K562 (cell line): ENCODE data around the gene TRNT1.

Experiments
- CBX8 ChIP-seq: fragments of 200-600 bp; sonication (generic); IDR thresholded peaks from 2 replicates; pipeline ENCODE4 v1.6.1; 2012; ENCODE audit warnings: borderline replicate concordance, mixed run types, low read depth, mild to moderate bottlenecking, moderate library complexity, mixed read lengths, low read length, control low read depth, inconsistent platforms; ENCODE audit not compliant: poor library complexity, severe bottlenecking; ENCODE audit errors: extremely low read depth
- EGR1 ChIP-seq: fragments of 450-650 bp; conservative IDR thresholded peaks from 2 replicates; pipeline ENCODE4 v1.6.1; 2017; ENCODE audit warnings: mild to moderate bottlenecking
- EZH2 ChIP-seq: IDR thresholded peaks from 2 replicates; pipeline ENCODE4 v1.6.1; 2012; ENCODE audit warnings: low read depth, mild to moderate bottlenecking, inconsistent platforms, low read length, borderline replicate concordance
- PHB2 ChIP-seq: fragments of 450-650 bp; IDR thresholded peaks from 2 replicates; pipeline ENCODE4 v1.6.1; 2017; ENCODE audit warnings: low read depth
- TF ChIP-seq, protein P1 (sequence below): sonication (generic); formaldehyde crosslinking; IDR thresholded peaks from 2 replicates; pipeline ENCODE4 v1.8.0; 2022; ENCODE audit warnings: missing genetic modification reagents, mild to moderate bottlenecking, borderline replicate concordance
- TF ChIP-seq, protein P2 (sequence below), 3 experiments: IDR thresholded peaks in 2 of 3; conservative IDR thresholded peaks in 1 of 3; 2 replicates each; pipeline ENCODE4 v1.5.1; 2011 to 2012; ENCODE audit warnings: low read length in 3 of 3, mild to moderate bottlenecking in 3 of 3, control low read depth in 2 of 3, improper control_type of control experiment in 1 of 3, inconsistent platforms in 1 of 3, low read depth in 1 of 3, mixed read lengths in 1 of 3, moderate library complexity in 1 of 3; ENCODE audit not compliant: insufficient read depth in 2 of 3
- TF ChIP-seq, protein P3 (sequence below), 2 experiments: IDR thresholded peaks; 2 replicates each; pipeline ENCODE4 v1.6.1; 2011; ENCODE audit warnings: borderline replicate concordance in 1 of 2, control low read depth in 1 of 2, low read depth in 1 of 2, low read length in 1 of 2, mild to moderate bottlenecking in 1 of 2, mixed read lengths in 1 of 2, moderate library complexity in 1 of 2; ENCODE audit not compliant: insufficient read depth in 1 of 2, insufficient read length in 1 of 2, poor library complexity in 1 of 2, severe bottlenecking in 1 of 2; ENCODE audit errors: extremely low read depth in 1 of 2
- TF ChIP-seq, protein P4 (sequence below): IDR thresholded peaks from 2 replicates; pipeline ENCODE4 v1.6.1; 2014; ENCODE audit warnings: antibody characterized with exemption

DNA sequence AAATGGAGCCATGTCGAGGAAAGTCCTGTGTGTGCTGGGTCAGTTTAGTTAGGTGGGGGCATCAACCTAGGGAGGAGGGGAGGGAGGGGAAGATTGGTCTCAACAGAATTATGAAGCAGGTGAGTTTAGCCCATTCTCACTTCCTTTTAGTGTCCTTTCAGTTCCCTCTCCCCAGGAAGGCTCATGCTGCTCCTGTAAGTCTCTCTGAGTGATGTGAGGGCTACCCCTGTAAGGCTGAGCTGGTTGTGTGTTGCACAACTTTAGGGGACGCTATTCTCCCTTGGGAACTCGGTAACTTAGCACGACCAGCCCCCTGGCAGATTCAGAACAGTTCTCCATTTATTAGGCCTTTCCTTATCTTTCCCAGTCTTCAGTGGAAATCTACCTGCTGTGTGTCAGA, 37.7 kb upstream of the TRNT1 start:
- TF ChIP-seq PHB2 (no peak), EZH2 (no peak), EGR1 (no peak), CBX8 (no peak)
- TF ChIP-seq, protein P1, sequence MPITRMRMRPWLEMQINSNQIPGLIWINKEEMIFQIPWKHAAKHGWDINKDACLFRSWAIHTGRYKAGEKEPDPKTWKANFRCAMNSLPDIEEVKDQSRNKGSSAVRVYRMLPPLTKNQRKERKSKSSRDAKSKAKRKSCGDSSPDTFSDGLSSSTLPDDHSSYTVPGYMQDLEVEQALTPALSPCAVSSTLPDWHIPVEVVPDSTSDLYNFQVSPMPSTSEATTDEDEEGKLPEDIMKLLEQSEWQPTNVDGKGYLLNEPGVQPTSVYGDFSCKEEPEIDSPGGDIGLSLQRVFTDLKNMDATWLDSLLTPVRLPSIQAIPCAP (CRISPR knock-in tag): no peak
- TF ChIP-seq, protein P2, sequence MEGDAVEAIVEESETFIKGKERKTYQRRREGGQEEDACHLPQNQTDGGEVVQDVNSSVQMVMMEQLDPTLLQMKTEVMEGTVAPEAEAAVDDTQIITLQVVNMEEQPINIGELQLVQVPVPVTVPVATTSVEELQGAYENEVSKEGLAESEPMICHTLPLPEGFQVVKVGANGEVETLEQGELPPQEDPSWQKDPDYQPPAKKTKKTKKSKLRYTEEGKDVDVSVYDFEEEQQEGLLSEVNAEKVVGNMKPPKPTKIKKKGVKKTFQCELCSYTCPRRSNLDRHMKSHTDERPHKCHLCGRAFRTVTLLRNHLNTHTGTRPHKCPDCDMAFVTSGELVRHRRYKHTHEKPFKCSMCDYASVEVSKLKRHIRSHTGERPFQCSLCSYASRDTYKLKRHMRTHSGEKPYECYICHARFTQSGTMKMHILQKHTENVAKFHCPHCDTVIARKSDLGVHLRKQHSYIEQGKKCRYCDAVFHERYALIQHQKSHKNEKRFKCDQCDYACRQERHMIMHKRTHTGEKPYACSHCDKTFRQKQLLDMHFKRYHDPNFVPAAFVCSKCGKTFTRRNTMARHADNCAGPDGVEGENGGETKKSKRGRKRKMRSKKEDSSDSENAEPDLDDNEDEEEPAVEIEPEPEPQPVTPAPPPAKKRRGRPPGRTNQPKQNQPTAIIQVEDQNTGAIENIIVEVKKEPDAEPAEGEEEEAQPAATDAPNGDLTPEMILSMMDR (IDR thresholded peaks at IDR 0.05 in 2 of 3, conservative IDR thresholded peaks at IDR 0.05 in 1 of 3; ENCODE audit: insufficient read depth in 2 of 3, low read depth in 1 of 3, low read length in 3 of 3): no peak
- TF ChIP-seq, protein P3, sequence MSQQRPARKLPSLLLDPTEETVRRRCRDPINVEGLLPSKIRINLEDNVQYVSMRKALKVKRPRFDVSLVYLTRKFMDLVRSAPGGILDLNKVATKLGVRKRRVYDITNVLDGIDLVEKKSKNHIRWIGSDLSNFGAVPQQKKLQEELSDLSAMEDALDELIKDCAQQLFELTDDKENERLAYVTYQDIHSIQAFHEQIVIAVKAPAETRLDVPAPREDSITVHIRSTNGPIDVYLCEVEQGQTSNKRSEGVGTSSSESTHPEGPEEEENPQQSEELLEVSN (IDR thresholded peaks at IDR 0.05; ENCODE audit: borderline replicate concordance in 1 of 2, extremely low read depth in 1 of 2, insufficient read depth in 1 of 2, insufficient read length in 1 of 2, low read depth in 1 of 2, low read length in 1 of 2, poor library complexity in 1 of 2, severe bottlenecking in 1 of 2): no peak
- TF ChIP-seq, protein P4, sequence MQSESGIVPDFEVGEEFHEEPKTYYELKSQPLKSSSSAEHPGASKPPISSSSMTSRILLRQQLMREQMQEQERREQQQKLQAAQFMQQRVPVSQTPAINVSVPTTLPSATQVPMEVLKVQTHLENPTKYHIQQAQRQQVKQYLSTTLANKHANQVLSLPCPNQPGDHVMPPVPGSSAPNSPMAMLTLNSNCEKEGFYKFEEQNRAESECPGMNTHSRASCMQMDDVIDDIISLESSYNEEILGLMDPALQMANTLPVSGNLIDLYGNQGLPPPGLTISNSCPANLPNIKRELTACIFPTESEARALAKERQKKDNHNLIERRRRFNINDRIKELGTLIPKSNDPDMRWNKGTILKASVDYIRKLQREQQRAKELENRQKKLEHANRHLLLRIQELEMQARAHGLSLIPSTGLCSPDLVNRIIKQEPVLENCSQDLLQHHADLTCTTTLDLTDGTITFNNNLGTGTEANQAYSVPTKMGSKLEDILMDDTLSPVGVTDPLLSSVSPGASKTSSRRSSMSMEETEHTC: no peak
